Activated naive CD8-positive, alpha-beta T cell treated with anti-CD3 and anti-CD28 coated beads, Interleukin-2, amount 10 ng/mL, durations not matched to agents 7 days and 5 days (primary cell): Measurements from ENCODE around the gene PON1. TPM values are rescaled to one million over a fixed set of nuclear protein-coding genes. Genes with fewer than 3 reads are reported as not detected.

Experiments
- ATAC-seq: fragments of 150-1000 bp; cut with Tn5 transposase; one replicate; pipeline ENCODE4 v1.10.0; 2021; ENCODE audit warnings: low read depth, moderate library complexity
- POLR2A ChIA-PET: fragments of 350-600 bp; sonication (Branson Sonifier 250); formaldehyde crosslinking; loops from one replicate; lab custom pipeline; 2021; ENCODE audit warnings: antibody characterized with exemption; lab: Charles Lee
- DNase-seq: peaks from one replicate; pipeline ENCODE4 v3.0.0; 2021
- H3K27ac Mint-ChIP-seq: one replicate; pipeline ENCODE4 v1.8.0; 2022; ENCODE audit warnings: mild to moderate bottlenecking, mixed read lengths
- H3K27me3 Mint-ChIP-seq: one replicate; pipeline ENCODE4 v1.8.0; 2022; ENCODE audit warnings: mild to moderate bottlenecking, moderate library complexity, mixed read lengths
- H3K36me3 Mint-ChIP-seq: one replicate; pipeline ENCODE4 v1.8.0; 2021; ENCODE audit warnings: mild to moderate bottlenecking, mixed read lengths
- H3K4me1 Mint-ChIP-seq: one replicate; pipeline ENCODE4 v1.8.0; 2021; ENCODE audit warnings: mixed read lengths
- H3K4me3 Mint-ChIP-seq: one replicate; pipeline ENCODE4 v1.8.0; 2022; ENCODE audit warnings: mild to moderate bottlenecking, moderate library complexity, mixed read lengths
- H3K9me3 Mint-ChIP-seq: one replicate; pipeline ENCODE4 v1.8.0; 2021; ENCODE audit warnings: mixed read lengths
- total RNA-seq, 2 experiments: library from RNA; stranded (reverse); gene quantifications; one replicate each; pipeline ENCODE4 v1.2.3, GENCODE V29; 2021

The PON1 gene
- total RNA-seq: not detected

- peak; percentile 80 for ATAC-seq
- peak; percentile 55 for DNase-seq
- Mint-ChIP-seq H3K27ac (no peak within 1 kb of the TSS), H3K4me1 (peaks cover 8% of the 10 kb centered on the region), H3K36me3 (no peaks in the 10 kb centered on the region), H3K9me3 (peaks cover 7% of the 10 kb centered on the region), H3K27me3 (peaks cover 6% of the 10 kb centered on the region), H3K4me3 (peak within 1 kb of the TSS; percentile 61)
- POLR2A ChIA-PET: no interaction called here
Observed at GRCh38 chr7:95324431-95324830, at the start of gene PON1. TSS of gene PON1 (minus strand) at chr7:95324532. CDS start at chr7:95324475, 57 bp downstream.

GRCh38 chr7:95373323-95373722 is 49.0 kb upstream of the PON1 start:
- no peak overlapping the region for H3K4me3 Mint-ChIP-seq
- DNase-seq: no peak
- no peaks in the 10 kb centered on the region for H3K36me3 Mint-ChIP-seq
- H3K27ac Mint-ChIP-seq: no peak overlapping the region
- no peaks in the 10 kb centered on the region for H3K27me3 Mint-ChIP-seq
- POLR2A ChIA-PET: no interaction called here
- ATAC-seq: no peak
- H3K4me1 Mint-ChIP-seq: no peaks in the 10 kb centered on the region
- H3K9me3 Mint-ChIP-seq: no peaks in the 10 kb centered on the region

GRCh38 chr7:95368235-95368634 is 43.9 kb upstream of the PON1 start:
- H3K9me3 Mint-ChIP-seq: no peaks in the 10 kb centered on the region
- no peaks in the 10 kb centered on the region for H3K27me3 Mint-ChIP-seq
- POLR2A ChIA-PET: no interaction called here
- DNase-seq (no peak), ATAC-seq (no peak)
- H3K27ac Mint-ChIP-seq: no peak overlapping the region
- no peaks in the 10 kb centered on the region for H3K36me3 Mint-ChIP-seq
- H3K4me3 Mint-ChIP-seq: no peak overlapping the region
- no peaks in the 10 kb centered on the region for H3K4me1 Mint-ChIP-seq

- no peak for DNase-seq
- Mint-ChIP-seq H3K4me3 (no peak overlapping the region), H3K9me3 (no peaks in the 10 kb centered on the region), H3K4me1 (no peaks in the 10 kb centered on the region), H3K27me3 (no peaks in the 10 kb centered on the region), H3K36me3 (no peaks in the 10 kb centered on the region), H3K27ac (no peak overlapping the region)
- no peak for ATAC-seq
- POLR2A ChIA-PET: no interaction called here
Observed at GRCh38 chr7:95367606-95368005, 43.3 kb upstream of the PON1 start.

GRCh38 chr7:95365151-95365550 is 40.8 kb upstream of the PON1 start:
- ATAC-seq (no peak), DNase-seq (no peak)
- Mint-ChIP-seq H3K9me3 (no peaks in the 10 kb centered on the region), H3K27me3 (no peaks in the 10 kb centered on the region), H3K4me3 (no peak overlapping the region), H3K36me3 (no peaks in the 10 kb centered on the region), H3K4me1 (no peaks in the 10 kb centered on the region), H3K27ac (no peak overlapping the region)
- POLR2A ChIA-PET: no interaction called here

- no peaks in the 10 kb centered on the region for H3K4me1 Mint-ChIP-seq
- H3K27ac Mint-ChIP-seq: no peak overlapping the region
- ATAC-seq (no peak), DNase-seq (no peak)
- peaks cover 10% of the 10 kb centered on the region for H3K27me3 Mint-ChIP-seq
- no peaks in the 10 kb centered on the region for H3K36me3 Mint-ChIP-seq
- POLR2A ChIA-PET: no interaction called here
- no peaks in the 10 kb centered on the region for H3K9me3 Mint-ChIP-seq
- H3K4me3 Mint-ChIP-seq: no peak overlapping the region
Observed at GRCh38 chr7:95357623-95358022, 33.3 kb upstream of the PON1 start.

GRCh38 chr7:95342642-95343307 is 18.4 kb upstream of the PON1 start:
- Mint-ChIP-seq H3K36me3 (no peaks in the 10 kb centered on the region), H3K27me3 (no peaks in the 10 kb centered on the region), H3K27ac (no peak overlapping the region), H3K4me1 (no peaks in the 10 kb centered on the region), H3K4me3 (no peak overlapping the region), H3K9me3 (peaks cover under 1% of the 10 kb centered on the region)
- POLR2A ChIA-PET: no interaction called here
- ATAC-seq: no peak
- DNase-seq: no peak

GRCh38 chr7:95342029-95342428 is 17.7 kb upstream of the PON1 start:
- no peaks in the 10 kb centered on the region for H3K4me1 Mint-ChIP-seq

GRCh38 chr7:95340491-95340890 is 16.2 kb upstream of the PON1 start:
- no peaks in the 10 kb centered on the region for H3K36me3 Mint-ChIP-seq
- ATAC-seq (no peak), DNase-seq (no peak)
- POLR2A ChIA-PET: no interaction called here
- no peaks in the 10 kb centered on the region for H3K27me3 Mint-ChIP-seq
- no peak overlapping the region for H3K4me3 Mint-ChIP-seq
- H3K9me3 Mint-ChIP-seq: peaks cover 3% of the 10 kb centered on the region
- no peak overlapping the region for H3K27ac Mint-ChIP-seq
- H3K4me1 Mint-ChIP-seq: no peaks in the 10 kb centered on the region

More at GRCh38 chr7:95342029-95342428, 17.7 kb upstream of the PON1 start:
- no peak for DNase-seq
- POLR2A ChIA-PET: no interaction called here
- H3K27me3 Mint-ChIP-seq: no peaks in the 10 kb centered on the region
- H3K36me3 Mint-ChIP-seq: no peaks in the 10 kb centered on the region
- no peak overlapping the region for H3K4me3 Mint-ChIP-seq
- peaks cover 3% of the 10 kb centered on the region for H3K9me3 Mint-ChIP-seq
- no peak for ATAC-seq
- H3K27ac Mint-ChIP-seq: no peak overlapping the region

GRCh38 chr7:95338832-95339231 is 14.5 kb upstream of the PON1 start:
- Mint-ChIP-seq H3K36me3 (no peaks in the 10 kb centered on the region), H3K4me1 (no peaks in the 10 kb centered on the region), H3K4me3 (no peak overlapping the region), H3K9me3 (peaks cover 3% of the 10 kb centered on the region), H3K27me3 (no peaks in the 10 kb centered on the region), H3K27ac (no peak overlapping the region)
- no peak for ATAC-seq
- DNase-seq: no peak
- POLR2A ChIA-PET: no interaction called here

GRCh38 chr7:95335093-95335492 is 10.8 kb upstream of the PON1 start:
- Mint-ChIP-seq H3K4me3 (no peak overlapping the region), H3K36me3 (no peaks in the 10 kb centered on the region), H3K9me3 (peaks cover 3% of the 10 kb centered on the region), H3K4me1 (peaks cover 8% of the 10 kb centered on the region), H3K27ac (no peak overlapping the region), H3K27me3 (no peaks in the 10 kb centered on the region)
- POLR2A ChIA-PET: no interaction called here
- DNase-seq: no peak
- no peak for ATAC-seq

- Mint-ChIP-seq H3K27ac (no peak overlapping the region), H3K27me3 (no peaks in the 10 kb centered on the region), H3K4me1 (peaks cover 10% of the 10 kb centered on the region), H3K36me3 (peaks cover 1% of the 10 kb centered on the region), H3K4me3 (no peak overlapping the region), H3K9me3 (peaks cover 3% of the 10 kb centered on the region)
- ATAC-seq (no peak), DNase-seq (no peak)
- POLR2A ChIA-PET: no interaction called here
Observed at GRCh38 chr7:95334447-95334846, 10.1 kb upstream of the PON1 start.

- ATAC-seq (no peak), DNase-seq (no peak)
- peaks cover 10% of the 10 kb centered on the region for H3K4me1 Mint-ChIP-seq
- POLR2A ChIA-PET: no interaction called here
- no peaks in the 10 kb centered on the region for H3K27me3 Mint-ChIP-seq
- peaks cover 1% of the 10 kb centered on the region for H3K36me3 Mint-ChIP-seq
- peak overlapping the region; percentile 85 for H3K27ac Mint-ChIP-seq
- H3K4me3 Mint-ChIP-seq: peak overlapping the region; percentile 76
- H3K9me3 Mint-ChIP-seq: peaks cover 5% of the 10 kb centered on the region
Observed at GRCh38 chr7:95330961-95331337, 6.6 kb upstream of the PON1 start.

- POLR2A ChIA-PET: no interaction called here
- peak overlapping the region; percentile 76 for H3K4me3 Mint-ChIP-seq
- no peak for DNase-seq
- peaks cover 7% of the 10 kb centered on the region for H3K9me3 Mint-ChIP-seq
- H3K27ac Mint-ChIP-seq: peak overlapping the region; percentile 85
- peaks cover 1% of the 10 kb centered on the region for H3K36me3 Mint-ChIP-seq
- H3K4me1 Mint-ChIP-seq: peaks cover 10% of the 10 kb centered on the region
- H3K27me3 Mint-ChIP-seq: peaks cover 2% of the 10 kb centered on the region
- peak; percentile 85 for ATAC-seq
Observed at GRCh38 chr7:95330204-95330960, 6.0 kb upstream of the PON1 start.
